H9 (cell line): ENCODE results near the gene OGFOD2. TPM values are rescaled to one million over a fixed set of nuclear protein-coding genes. Genes with fewer than 3 reads are reported as not detected.
A peak's percentile ranks its signal among the peaks of the same experiment; 100 is the strongest.

Experiments
- DNase-seq: peaks from one replicate; pipeline ENCODE4 v3.0.0-alpha.2; 2017
- H2AFZ ChIP-seq: one replicate; pipeline ENCODE4 v1.6.1; 2013; ENCODE audit warnings: mild to moderate bottlenecking, low read length, control low read depth, moderate library complexity
- H2AK5ac ChIP-seq: 2 replicates; pipeline ENCODE4 v1.6.1; 2013; ENCODE audit warnings: low read length, control low read depth, mixed read lengths; ENCODE audit not compliant: insufficient read length
- H2BK120ac ChIP-seq: one replicate; pipeline ENCODE4 v1.6.1; 2013; ENCODE audit warnings: low read depth, mild to moderate bottlenecking, low read length, control low read depth, inconsistent platforms; ENCODE audit not compliant: poor library complexity, severe bottlenecking
- H2BK12ac ChIP-seq: 2 replicates; pipeline ENCODE4 v1.6.1; 2013; ENCODE audit warnings: low read length, control low read depth, mixed read lengths, low read depth; ENCODE audit not compliant: insufficient read length
- H2BK15ac ChIP-seq: 2 replicates; pipeline ENCODE4 v1.6.1; 2013; ENCODE audit warnings: low read depth, low read length, control low read depth
- H2BK20ac ChIP-seq: one replicate; pipeline ENCODE4 v1.6.1; 2013; ENCODE audit warnings: low read depth, mild to moderate bottlenecking, low read length, control low read depth, inconsistent platforms; ENCODE audit not compliant: poor library complexity, severe bottlenecking
- H2BK5ac ChIP-seq: 2 replicates; pipeline ENCODE4 v1.6.1; 2013; ENCODE audit warnings: low read length, control low read depth, mixed read lengths; ENCODE audit not compliant: insufficient read length
- H3K14ac ChIP-seq: 2 replicates; pipeline ENCODE4 v1.6.1; 2013; ENCODE audit warnings: low read length, control low read depth; ENCODE audit not compliant: insufficient read depth
- H3K18ac ChIP-seq: 2 replicates; pipeline ENCODE4 v1.6.1; 2013; ENCODE audit warnings: low read depth, mild to moderate bottlenecking, mixed read lengths, low read length, control low read depth; ENCODE audit not compliant: insufficient read length
- H3K23ac ChIP-seq: 2 replicates; pipeline ENCODE4 v1.6.1; 2013; ENCODE audit warnings: low read length, control low read depth, mixed read lengths, low read depth; ENCODE audit not compliant: insufficient read length
- H3K23me2 ChIP-seq: 2 replicates; pipeline ENCODE4 v1.6.1; 2013; ENCODE audit warnings: low read depth, mild to moderate bottlenecking, mixed read lengths, low read length, control low read depth; ENCODE audit not compliant: insufficient read length, poor library complexity, severe bottlenecking
- H3K27ac ChIP-seq: 2 replicates; pipeline ENCODE4 v1.5.1; 2013; ENCODE audit warnings: low read length, control low read depth, mixed read lengths, low read depth; ENCODE audit not compliant: insufficient read length
- H3K27me3 ChIP-seq: 2 replicates; pipeline ENCODE4 v1.6.1; 2013; ENCODE audit warnings: low read length, control low read depth, inconsistent platforms; ENCODE audit not compliant: insufficient read depth
- H3K4ac ChIP-seq: 2 replicates; pipeline ENCODE4 v1.6.1; 2013; ENCODE audit warnings: low read depth, mild to moderate bottlenecking, control low read depth, inconsistent platforms, low read length, moderate library complexity
- H3K4me1 ChIP-seq: 2 replicates; pipeline ENCODE4 v1.6.1; 2013; ENCODE audit warnings: low read length, control low read depth, inconsistent platforms; ENCODE audit not compliant: insufficient read depth
- H3K4me2 ChIP-seq: 2 replicates; pipeline ENCODE4 v1.6.1; 2013; ENCODE audit warnings: low read length, control low read depth, mixed read lengths; ENCODE audit not compliant: insufficient read length, insufficient read depth
- H3K56ac ChIP-seq: 2 replicates; pipeline ENCODE4 v1.6.1; 2013; ENCODE audit warnings: low read depth, mild to moderate bottlenecking, mixed read lengths, low read length, control low read depth; ENCODE audit not compliant: insufficient read length
- H3K79me1 ChIP-seq: 2 replicates; pipeline ENCODE4 v1.6.1; 2013; ENCODE audit warnings: low read depth, mild to moderate bottlenecking, moderate library complexity, low read length, control low read depth, inconsistent platforms; ENCODE audit not compliant: insufficient read depth, poor library complexity, severe bottlenecking
- H3K79me2 ChIP-seq: 2 replicates; pipeline ENCODE4 v1.6.1; 2013; ENCODE audit warnings: low read length, control low read depth, inconsistent platforms; ENCODE audit not compliant: insufficient read depth
- H3K9ac ChIP-seq: 2 replicates; pipeline ENCODE4 v1.6.1; 2013; ENCODE audit warnings: low read length, control low read depth, mixed read lengths; ENCODE audit not compliant: insufficient read length; ENCODE audit errors: extremely low read depth
- H3K9me3 ChIP-seq: one replicate; pipeline ENCODE4 v1.6.1; 2013; ENCODE audit warnings: low read depth, low read length, inconsistent platforms; ENCODE audit not compliant: control insufficient read depth
- H3T11ph ChIP-seq: one replicate; pipeline ENCODE4 v1.6.1; 2013; ENCODE audit warnings: mild to moderate bottlenecking, low read length, control low read depth, inconsistent platforms
- H4K20me1 ChIP-seq: one replicate; pipeline ENCODE4 v1.6.1; 2013; ENCODE audit not compliant: control insufficient read depth, insufficient read length, insufficient read depth
- H4K5ac ChIP-seq: 2 replicates; pipeline ENCODE4 v1.6.1; 2013; ENCODE audit warnings: low read depth, mild to moderate bottlenecking, mixed read lengths, low read length, control low read depth; ENCODE audit not compliant: insufficient read length
- H4K8ac ChIP-seq: replicated peaks from 2 replicates; pipeline ENCODE4 v1.6.1; 2013; ENCODE audit warnings: low read length, control low read depth, mixed read lengths, low read depth; ENCODE audit not compliant: insufficient read length
- H4K91ac ChIP-seq: 2 replicates; pipeline ENCODE4 v1.6.1; 2013; ENCODE audit warnings: low read depth, mild to moderate bottlenecking, moderate library complexity, mixed read lengths, low read length, control low read depth; ENCODE audit not compliant: insufficient read length
- H3K27ac Mint-ChIP-seq, 3 experiments: 2 replicates in 2 of 3; 3 replicates in 1 of 3; pipeline ENCODE4 v1.8.0; 2020 to 2021; ENCODE audit warnings: mixed read lengths in 3 of 3, mild to moderate bottlenecking in 1 of 3, moderate library complexity in 1 of 3
- H3K27me3 Mint-ChIP-seq: 2 replicates; pipeline ENCODE4 v1.8.0; 2021; ENCODE audit warnings: low read depth, mild to moderate bottlenecking, moderate library complexity, mixed read lengths
- H3K36me3 Mint-ChIP-seq, 3 experiments: 2 replicates in 2 of 3; 3 replicates in 1 of 3; pipeline ENCODE4 v1.8.0; 2020 to 2021; ENCODE audit warnings: low read depth in 3 of 3, mixed read lengths in 3 of 3; ENCODE audit not compliant: insufficient read depth in 1 of 3
- H3K4me1 Mint-ChIP-seq, 2 experiments: 2 replicates each; pipeline ENCODE4 v1.8.0; 2020; ENCODE audit warnings: mixed read lengths in 2 of 2
- H3K4me3 Mint-ChIP-seq, 2 experiments: 2 replicates in 1 of 2; 3 replicates in 1 of 2; pipeline ENCODE4 v1.8.0; 2020 to 2021; ENCODE audit warnings: mild to moderate bottlenecking in 2 of 2, mixed read lengths in 2 of 2, moderate library complexity in 1 of 2
- H3K9me3 Mint-ChIP-seq, 2 experiments: 2 replicates in 1 of 2; 3 replicates in 1 of 2; pipeline ENCODE4 v1.8.0; 2020; ENCODE audit warnings: mild to moderate bottlenecking in 2 of 2, mixed read lengths in 2 of 2, moderate library complexity in 1 of 2
- WGBS: extraction: QIAGEN DNeasy Blood & Tissue Kit; methylation state at CpG from one replicate; pipeline ENCODE4 v1.1.7; 2013; ENCODE audit warnings: missing lambda C conversion rate, low lambda C conversion rate, mixed read lengths; ENCODE audit not compliant: insufficient read length; ENCODE audit errors: extremely low coverage; 5-methylcytosine and 5-hydroxymethylcytosine counted together
- total RNA-seq: library from RNA; stranded (reverse); gene quantifications from 2 replicates; pipeline ENCODE4 v1.2.1, GENCODE V29; 2021
- TF ChIP-seq, protein P1 (sequence below): fragments of 200-600 bp; sonication (generic); conservative IDR thresholded peaks from 3 replicates; pipeline ENCODE4 v1.8.0; 2021; ENCODE audit warnings: antibody characterized with exemption, mild to moderate bottlenecking

OGFOD2 gene
- total RNA-seq, 1 experiment from 2014 or later, result 14.7 TPM

DNA sequence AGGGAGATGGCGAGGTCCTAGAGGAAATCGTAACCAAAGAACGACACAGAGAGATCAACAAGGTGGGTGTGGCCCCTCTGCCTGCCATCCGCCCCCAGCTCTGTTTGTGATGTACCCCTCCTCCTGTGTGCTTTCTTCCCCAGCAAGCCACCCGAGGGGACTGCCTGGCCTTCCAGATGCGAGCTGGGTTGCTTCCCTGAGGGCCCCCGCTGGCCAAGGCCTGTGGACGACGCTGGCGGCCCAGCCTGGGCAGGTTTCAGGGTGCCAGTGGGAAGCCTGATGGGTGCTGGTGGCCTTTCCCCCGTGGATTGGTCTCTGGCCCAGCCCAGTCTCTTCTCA is 7.4 kb downstream of the OGFOD2 start:
- Histone ChIP-seq H2BK12ac (no peak overlapping the region), H4K20me1 (no peaks in the 10 kb centered on the region), H3K18ac (no peak overlapping the region), H3K4me2 (no peak overlapping the region), H3K9ac (no peak overlapping the region), H3K4me1 (peaks cover 8% of the 10 kb centered on the region; the same call in 1 of the 2 replicates), H2BK15ac (no peak overlapping the region), H3K79me1 (no peaks in the 10 kb centered on the region), H3K56ac (no peak overlapping the region), H2BK20ac (no peak overlapping the region), H3K4ac (no peak overlapping the region), H3K27ac (no peak overlapping the region), H2BK5ac (no peak overlapping the region), H3K27me3 (no peaks in the 10 kb centered on the region), H3K14ac (no peak overlapping the region), H2AFZ (no peak overlapping the region), H2AK5ac (no peak overlapping the region), H3K23me2 (peaks cover 12% of the 10 kb centered on the region), H3K23ac (no peak overlapping the region), H3T11ph (no peak overlapping the region), H4K5ac (no peak overlapping the region), H4K8ac (no peak overlapping the region), H2BK120ac (no peak overlapping the region), H3K9me3 (no peaks in the 10 kb centered on the region), H3K79me2 (no peaks in the 10 kb centered on the region), H4K91ac (no peak overlapping the region)
- Mint-ChIP-seq H3K27me3 (no peaks in the 10 kb centered on the region), H3K9me3 (no peaks in the 10 kb centered on the region), H3K36me3 (peaks cover 0 to 15% (median 8%) of the 10 kb centered on the region in 3 experiments; a peak in 3 of 7 replicates), H3K27ac (no peak overlapping the region), H3K4me1 (peaks cover 11 to 32% of the 10 kb centered on the region in 2 experiments), H3K4me3 (peak overlapping the region; percentile 88 to 93)
- TF ChIP-seq, protein P1, sequence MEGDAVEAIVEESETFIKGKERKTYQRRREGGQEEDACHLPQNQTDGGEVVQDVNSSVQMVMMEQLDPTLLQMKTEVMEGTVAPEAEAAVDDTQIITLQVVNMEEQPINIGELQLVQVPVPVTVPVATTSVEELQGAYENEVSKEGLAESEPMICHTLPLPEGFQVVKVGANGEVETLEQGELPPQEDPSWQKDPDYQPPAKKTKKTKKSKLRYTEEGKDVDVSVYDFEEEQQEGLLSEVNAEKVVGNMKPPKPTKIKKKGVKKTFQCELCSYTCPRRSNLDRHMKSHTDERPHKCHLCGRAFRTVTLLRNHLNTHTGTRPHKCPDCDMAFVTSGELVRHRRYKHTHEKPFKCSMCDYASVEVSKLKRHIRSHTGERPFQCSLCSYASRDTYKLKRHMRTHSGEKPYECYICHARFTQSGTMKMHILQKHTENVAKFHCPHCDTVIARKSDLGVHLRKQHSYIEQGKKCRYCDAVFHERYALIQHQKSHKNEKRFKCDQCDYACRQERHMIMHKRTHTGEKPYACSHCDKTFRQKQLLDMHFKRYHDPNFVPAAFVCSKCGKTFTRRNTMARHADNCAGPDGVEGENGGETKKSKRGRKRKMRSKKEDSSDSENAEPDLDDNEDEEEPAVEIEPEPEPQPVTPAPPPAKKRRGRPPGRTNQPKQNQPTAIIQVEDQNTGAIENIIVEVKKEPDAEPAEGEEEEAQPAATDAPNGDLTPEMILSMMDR, result no peak
- no peak for DNase-seq
- no CpG with 5 or more reads among the region's 11 CpGs for WGBS
